HEK293 (cell line): Measurements from ENCODE around the gene PROSER3.

Experiments
- CTCF ChIP-seq: fragments of 450-650 bp; formaldehyde crosslinking; IDR thresholded peaks from 2 replicates; pipeline ENCODE4 v1.5.1; 2016; ENCODE audit warnings: missing biosample characterization, missing genetic modification characterization
- KLF1 ChIP-seq: fragments of 450-650 bp; formaldehyde crosslinking; IDR thresholded peaks from 2 replicates; pipeline ENCODE4 v1.5.1; 2016; ENCODE audit warnings: missing biosample characterization, missing genetic modification characterization
- TCF7L2 ChIP-seq: IDR thresholded peaks from 2 replicates; pipeline ENCODE4 v1.6.1; 2011; ENCODE audit warnings: low read depth, mild to moderate bottlenecking, inconsistent platforms, low read length, moderate library complexity, borderline replicate concordance
- YY1 ChIP-seq: fragments of 450-650 bp; formaldehyde crosslinking; IDR thresholded peaks from 2 replicates; pipeline ENCODE4 v1.5.1; 2018; ENCODE audit warnings: missing biosample characterization, missing genetic modification characterization
- ZNF132 ChIP-seq: fragments of 450-650 bp; formaldehyde crosslinking; IDR thresholded peaks from 2 replicates; pipeline ENCODE4 v1.5.1; 2017; ENCODE audit warnings: missing biosample characterization, missing genetic modification characterization, borderline replicate concordance
- ZNF140 ChIP-seq: fragments of 450-650 bp; formaldehyde crosslinking; IDR thresholded peaks from 2 replicates; pipeline ENCODE4 v1.5.1; 2016; ENCODE audit warnings: missing biosample characterization, missing genetic modification characterization
- ZNF776 ChIP-seq: fragments of 450-650 bp; formaldehyde crosslinking; IDR thresholded peaks from 2 replicates; pipeline ENCODE4 v1.5.0; 2017; ENCODE audit warnings: missing biosample characterization, missing genetic modification characterization, borderline replicate concordance
- ZNF777 ChIP-seq: fragments of 450-650 bp; formaldehyde crosslinking; IDR thresholded peaks from 2 replicates; pipeline ENCODE4 v1.5.1; 2017; ENCODE audit warnings: missing biosample characterization, missing genetic modification characterization, borderline replicate concordance
- ZNF830 ChIP-seq: fragments of 450-650 bp; IDR thresholded peaks from 2 replicates; pipeline ENCODE4 v1.5.0; 2018; ENCODE audit warnings: missing biosample characterization, missing genetic modification characterization, low read depth, mild to moderate bottlenecking, moderate library complexity
- TF ChIP-seq, protein P1 (sequence below): fragments of 450-650 bp; formaldehyde crosslinking; IDR thresholded peaks from 2 replicates; pipeline ENCODE4 v1.5.1; 2016; ENCODE audit warnings: missing biosample characterization, missing genetic modification characterization

DNA sequence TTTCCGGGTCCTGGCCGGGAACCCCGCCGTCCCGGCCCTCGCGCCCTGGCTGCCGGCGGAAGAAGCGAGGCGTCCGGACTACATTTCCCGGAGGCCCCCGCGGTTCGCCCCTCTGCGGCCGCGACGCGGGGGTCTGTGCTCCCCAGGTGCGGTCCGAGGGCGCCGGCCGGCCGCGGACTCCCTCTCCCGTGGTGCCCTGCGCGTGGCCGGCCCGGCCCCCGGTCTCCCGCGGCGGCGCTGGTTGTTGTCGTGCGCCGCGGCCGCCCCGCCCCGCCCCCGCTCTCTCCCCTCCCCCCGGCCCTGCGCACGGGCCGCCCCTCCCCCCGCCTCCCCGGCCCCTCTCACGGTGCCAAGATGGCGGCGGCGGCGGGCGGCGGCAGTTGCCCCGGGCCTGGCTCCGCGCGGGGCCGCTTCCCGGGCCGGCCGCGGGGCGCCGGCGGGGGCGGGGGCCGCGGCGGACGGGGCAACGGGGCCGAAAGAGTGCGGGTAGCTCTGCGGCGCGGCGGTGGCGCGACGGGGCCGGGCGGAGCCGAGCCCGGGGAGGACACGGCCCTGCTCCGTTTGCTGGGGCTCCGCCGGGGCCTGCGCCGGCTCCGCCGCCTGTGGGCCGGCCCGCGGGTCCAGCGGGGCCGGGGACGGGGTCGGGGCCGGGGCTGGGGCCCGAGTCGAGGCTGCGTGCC is 40.2 kb upstream of the PROSER3 start, which contains the start of gene KMT2B:
- TF ChIP-seq, protein P1, sequence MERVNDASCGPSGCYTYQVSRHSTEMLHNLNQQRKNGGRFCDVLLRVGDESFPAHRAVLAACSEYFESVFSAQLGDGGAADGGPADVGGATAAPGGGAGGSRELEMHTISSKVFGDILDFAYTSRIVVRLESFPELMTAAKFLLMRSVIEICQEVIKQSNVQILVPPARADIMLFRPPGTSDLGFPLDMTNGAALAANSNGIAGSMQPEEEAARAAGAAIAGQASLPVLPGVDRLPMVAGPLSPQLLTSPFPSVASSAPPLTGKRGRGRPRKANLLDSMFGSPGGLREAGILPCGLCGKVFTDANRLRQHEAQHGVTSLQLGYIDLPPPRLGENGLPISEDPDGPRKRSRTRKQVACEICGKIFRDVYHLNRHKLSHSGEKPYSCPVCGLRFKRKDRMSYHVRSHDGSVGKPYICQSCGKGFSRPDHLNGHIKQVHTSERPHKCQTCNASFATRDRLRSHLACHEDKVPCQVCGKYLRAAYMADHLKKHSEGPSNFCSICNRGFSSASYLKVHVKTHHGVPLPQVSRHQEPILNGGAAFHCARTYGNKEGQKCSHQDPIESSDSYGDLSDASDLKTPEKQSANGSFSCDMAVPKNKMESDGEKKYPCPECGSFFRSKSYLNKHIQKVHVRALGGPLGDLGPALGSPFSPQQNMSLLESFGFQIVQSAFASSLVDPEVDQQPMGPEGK = peak; percentile 57; the same call in 1 of the 2 replicates
- no peak for TF ChIP-seq CTCF (tag by site-specific recombination)
- TF ChIP-seq YY1 = no peak; the same call in 1 of the 2 replicates
- TF ChIP-seq ZNF776 (tag by site-specific recombination) = no peak
- TF ChIP-seq KLF1 = no peak
- no peak for TF ChIP-seq ZNF140
- TF ChIP-seq ZNF830 (tag by site-specific recombination) = no peak
- no peak for TF ChIP-seq ZNF777 (tag by site-specific recombination)
- no peak for TF ChIP-seq TCF7L2
- TF ChIP-seq ZNF132 = no peak
